Stimulated activated CD8-positive, alpha-beta memory T cell treated with anti-CD3 and anti-CD28 coated beads, Interleukin-12 subunit alpha, Interleukin-12 subunit beta, amount 100 ng/mL, for 24 hours (primary cell): ENCODE results near the gene MOB3B.
"Not testable (repeated sequence)": the region's sequence is repeated elsewhere in the genome, so short reads cannot be mapped to it uniquely, and the experiment has no call there.

Source experiments
- DNase-seq: peaks from one replicate; pipeline ENCODE4 v3.0.0-alpha.2; 2020; ENCODE audit errors: extremely low read depth

MOB3B gene

GRCh38 chr9:27518809-27519208, 10.8 kb downstream of the MOB3B start:
- DNase-seq: no peak

GRCh38 chr9:27518006-27518405, 11.6 kb downstream of the MOB3B start:
- DNase-seq: no peak

GRCh38 chr9:27514551-27514950, 15.1 kb downstream of the MOB3B start:
- DNase-seq: no peak

GRCh38 chr9:27511771-27512170, 17.8 kb downstream of the MOB3B start:
- no peak for DNase-seq

GRCh38 chr9:27510780-27511179, 18.8 kb downstream of the MOB3B start:
- DNase-seq: no peak

- DNase-seq: no peak
Measured at GRCh38 chr9:27506981-27507380, 22.6 kb downstream of the MOB3B start.

- no peak for DNase-seq
Measured at GRCh38 chr9:27505744-27506161, 23.9 kb downstream of the MOB3B start.

GRCh38 chr9:27504259-27504658, 25.4 kb downstream of the MOB3B start:
- no peak for DNase-seq

GRCh38 chr9:27503623-27504022, 26.0 kb downstream of the MOB3B start:
- DNase-seq: no peak

GRCh38 chr9:27500902-27501301, 28.7 kb downstream of the MOB3B start:
- DNase-seq: not testable (repeated sequence)

- DNase-seq: no peak
Measured at GRCh38 chr9:27499451-27499850, 30.2 kb downstream of the MOB3B start.

GRCh38 chr9:27497883-27498417, 31.7 kb downstream of the MOB3B start:
- DNase-seq: no peak

GRCh38 chr9:27496135-27496504, 33.5 kb downstream of the MOB3B start:
- no peak for DNase-seq

- no peak for DNase-seq
Measured at GRCh38 chr9:27495480-27496134, 34.0 kb downstream of the MOB3B start.

GRCh38 chr9:27491154-27491553, 38.5 kb downstream of the MOB3B start:
- no peak for DNase-seq

- DNase-seq: no peak
Measured at GRCh38 chr9:27489087-27489876, 40.3 kb downstream of the MOB3B start.

- no peak for DNase-seq
Measured at GRCh38 chr9:27487927-27488326, 41.7 kb downstream of the MOB3B start.

- DNase-seq: no peak
Measured at GRCh38 chr9:27487128-27487640, 42.4 kb downstream of the MOB3B start.

- no peak for DNase-seq
Measured at GRCh38 chr9:27485158-27485557, 44.5 kb downstream of the MOB3B start.

GRCh38 chr9:27483576-27483975, 46.0 kb downstream of the MOB3B start:
- no peak for DNase-seq

- no peak for DNase-seq
Measured at GRCh38 chr9:27482709-27483108, 46.9 kb downstream of the MOB3B start.

- DNase-seq: no peak
Measured at GRCh38 chr9:27478322-27478721, 51.3 kb downstream of the MOB3B start.
